ENCODE measurements around the gene PRIMA1.

DNA sequence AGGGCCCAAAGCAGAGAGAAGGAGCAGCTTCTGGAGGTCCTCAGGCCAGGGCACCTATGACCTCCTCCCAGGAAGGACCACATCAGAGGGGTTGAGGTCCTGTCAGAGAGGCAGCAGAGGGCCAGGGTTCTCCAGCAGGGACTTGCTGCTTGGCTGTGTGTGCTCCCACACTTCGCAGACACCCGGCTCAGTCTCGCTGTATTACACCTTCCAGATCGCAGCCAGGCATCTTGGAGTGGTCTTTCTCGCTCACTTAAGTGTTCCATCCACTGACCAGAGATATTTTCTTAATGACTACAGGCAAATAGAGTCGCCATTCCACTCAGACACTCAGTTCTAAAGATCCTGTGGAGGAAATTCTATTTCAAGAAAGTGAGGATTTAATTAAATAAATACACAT is 84.3 kb downstream of the PRIMA1 start:
- no peak for TF ChIP-seq EP300 (IDR thresholded peaks at IDR 0.05)
- TF ChIP-seq, protein P1, sequence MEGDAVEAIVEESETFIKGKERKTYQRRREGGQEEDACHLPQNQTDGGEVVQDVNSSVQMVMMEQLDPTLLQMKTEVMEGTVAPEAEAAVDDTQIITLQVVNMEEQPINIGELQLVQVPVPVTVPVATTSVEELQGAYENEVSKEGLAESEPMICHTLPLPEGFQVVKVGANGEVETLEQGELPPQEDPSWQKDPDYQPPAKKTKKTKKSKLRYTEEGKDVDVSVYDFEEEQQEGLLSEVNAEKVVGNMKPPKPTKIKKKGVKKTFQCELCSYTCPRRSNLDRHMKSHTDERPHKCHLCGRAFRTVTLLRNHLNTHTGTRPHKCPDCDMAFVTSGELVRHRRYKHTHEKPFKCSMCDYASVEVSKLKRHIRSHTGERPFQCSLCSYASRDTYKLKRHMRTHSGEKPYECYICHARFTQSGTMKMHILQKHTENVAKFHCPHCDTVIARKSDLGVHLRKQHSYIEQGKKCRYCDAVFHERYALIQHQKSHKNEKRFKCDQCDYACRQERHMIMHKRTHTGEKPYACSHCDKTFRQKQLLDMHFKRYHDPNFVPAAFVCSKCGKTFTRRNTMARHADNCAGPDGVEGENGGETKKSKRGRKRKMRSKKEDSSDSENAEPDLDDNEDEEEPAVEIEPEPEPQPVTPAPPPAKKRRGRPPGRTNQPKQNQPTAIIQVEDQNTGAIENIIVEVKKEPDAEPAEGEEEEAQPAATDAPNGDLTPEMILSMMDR (IDR thresholded peaks at IDR 0.05), result no peak
- TF ChIP-seq POLR2A (IDR thresholded peaks at IDR 0.05), result no peak

All from tibial nerve (tissue), 4 donors.